Endothelial cell of umbilical vein (primary cell): ENCODE data around the gene HOXB3. TPM values are rescaled to one million over a fixed set of nuclear protein-coding genes. Genes with fewer than 3 reads are reported as not detected.

Source experiments
- BruUV-seq: library from RNA; stranded (reverse); fragments of 400-500 nt; replicated peaks from 2 replicates; lab custom pipeline; 2021; lab: Mats Ljungman, UMichigan
- CTCF ChIA-PET: fragments of 300-600, 350-600 bp; sonication (Branson Sonifier 250); formaldehyde crosslinking; loops from one replicate; lab custom pipeline; 2021; ENCODE audit warnings: antibody characterized with exemption, inconsistent platforms; lab: Charles Lee
- POLR2A ChIA-PET: fragments of 300-600, 350-600 bp; sonication (Branson Sonifier 250); formaldehyde crosslinking; loops from one replicate; lab custom pipeline; 2021; ENCODE audit warnings: antibody characterized with exemption, inconsistent platforms; lab: Charles Lee
- DNase-seq: peaks from one replicate; pipeline ENCODE4 v3.0.0-alpha.2; 2011; ENCODE audit warnings: low read depth, low spot score
- FAIRE-seq: peaks from 2 replicates; lab custom pipeline; 2011; peaks lifted over from hg19 to GRCh38; lab: Jason Lieb, UNC
- H2AFZ ChIP-seq: 2 replicates; pipeline ENCODE4 v1.6.0; 2012; ENCODE audit warnings: low read depth, low read length, control low read depth, inconsistent platforms
- H3K27ac ChIP-seq: 2 replicates; pipeline ENCODE4 v1.5.1; 2011; ENCODE audit warnings: low read depth, mild to moderate bottlenecking, control low read depth, low read length, moderate library complexity; ENCODE audit not compliant: insufficient read depth
- H3K27me3 ChIP-seq, 2 experiments: 2 replicates each; pipeline versions ENCODE4 v1.6.0 to v1.6.1; 2011; ENCODE audit warnings: low read length in 2 of 2, mixed read lengths in 1 of 2; ENCODE audit not compliant: control insufficient read depth in 2 of 2, insufficient read depth in 2 of 2
- H3K36me3 ChIP-seq, 2 experiments: 2 replicates in 1 of 2; 3 replicates in 1 of 2; pipeline ENCODE4 v1.5.1; 2011; ENCODE audit warnings: low read length in 2 of 2, mild to moderate bottlenecking in 1 of 2, moderate library complexity in 1 of 2; ENCODE audit not compliant: control insufficient read depth in 2 of 2, insufficient read depth in 2 of 2; ENCODE audit errors: extremely low read depth in 1 of 2
- H3K4me1 ChIP-seq: 3 replicates; pipeline ENCODE4 v1.5.1; 2011; ENCODE audit warnings: mild to moderate bottlenecking, low read length; ENCODE audit not compliant: control insufficient read depth, insufficient read depth; ENCODE audit errors: extremely low read depth
- H3K4me2 ChIP-seq: 2 replicates; pipeline ENCODE4 v1.6.1; 2011; ENCODE audit warnings: low read length, control low read depth, mixed read lengths; ENCODE audit not compliant: insufficient read depth
- H3K4me3 ChIP-seq, 3 experiments: fragments of 200-600 bp in 1 of 3; sonication (generic), shearing (Covaris generic) in 1 of 3; replicated peaks in 1 of 3; 2 replicates each; pipeline ENCODE4 v1.5.1; 2011 to 2016; ENCODE audit warnings: control low read depth in 3 of 3, low read length in 3 of 3, mild to moderate bottlenecking in 2 of 3, inconsistent platforms in 1 of 3, low read depth in 1 of 3, moderate library complexity in 1 of 3; ENCODE audit not compliant: insufficient read depth in 1 of 3
- H3K79me2 ChIP-seq: 2 replicates; pipeline ENCODE4 v1.6.0; 2012; ENCODE audit warnings: low read length, inconsistent platforms; ENCODE audit not compliant: control insufficient read depth, insufficient read depth
- H3K9ac ChIP-seq: replicated peaks from 2 replicates; pipeline ENCODE3; 2011; ENCODE audit warnings: low read length, control low read depth; ENCODE audit not compliant: insufficient read depth; ENCODE audit errors: extremely low read depth
- H3K9me1 ChIP-seq: replicated peaks from 3 replicates; pipeline ENCODE4 v1.6.0; 2011; ENCODE audit warnings: mild to moderate bottlenecking, low read length; ENCODE audit not compliant: control insufficient read depth, insufficient read depth; ENCODE audit errors: extremely low read depth
- H3K9me3 ChIP-seq: replicated peaks from 2 replicates; pipeline ENCODE4 v1.5.1; 2012; ENCODE audit warnings: low read length, inconsistent platforms; ENCODE audit not compliant: control insufficient read depth, insufficient read depth
- H4K20me1 ChIP-seq: replicated peaks from 2 replicates; pipeline ENCODE3; 2011; ENCODE audit warnings: mild to moderate bottlenecking, low read length; ENCODE audit not compliant: control insufficient read depth, insufficient read depth; ENCODE audit errors: extremely low read depth
- CTCF ChIP-seq, 2 donors: IDR thresholded peaks; 1 replicate in 1 of 2; 2 replicates in 1 of 2; pipeline ENCODE4 v1.5.1; 2011; ENCODE audit warnings: low read length in 2 of 2, mild to moderate bottlenecking in 2 of 2, moderate library complexity in 2 of 2, control low read depth in 1 of 2, inconsistent platforms in 1 of 2, low read depth in 1 of 2; ENCODE audit not compliant: insufficient read depth in 1 of 2; ENCODE audit errors: extremely low read depth in 1 of 2
- EZH2 ChIP-seq: IDR thresholded peaks from 2 replicates; pipeline ENCODE4 v1.6.1; 2012; ENCODE audit warnings: borderline replicate concordance, low read depth, mild to moderate bottlenecking, moderate library complexity, low read length, inconsistent platforms; ENCODE audit not compliant: severe bottlenecking
- GATA2 ChIP-seq: IDR thresholded peaks from 2 replicates; pipeline ENCODE4 v1.7.0; 2011; ENCODE audit warnings: low read depth, mild to moderate bottlenecking, moderate library complexity, mixed read lengths, low read length; ENCODE audit not compliant: insufficient read length, insufficient read depth
- MYC ChIP-seq: IDR thresholded peaks from one replicate; pipeline ENCODE4 v1.6.1; 2011; ENCODE audit warnings: mild to moderate bottlenecking, low read depth, low read length
- POLR2A ChIP-seq: IDR thresholded peaks from 2 replicates; pipeline ENCODE4 v1.6.1; 2012; ENCODE audit warnings: low read depth, mild to moderate bottlenecking, control low read depth, low read length
- dilution Hi-C: fragments of 300-500 bp; cut with MboI; formaldehyde crosslinking; loops from one replicate; pipeline ENCODE4 v1.15.0; 2019; ENCODE audit warnings: low sequenced_read_pairs; ENCODE audit not compliant: extremely low pct_ligation_motif_present
- intact Hi-C: fragments of 100-400 bp; cut with micrococcal nuclease; formaldehyde crosslinking; loops from one replicate; pipeline ENCODE4 v1.10.0; 2022
- polyA plus RNA-seq, 4 experiments: library from polyadenylated mRNA; depleted of rRNA in 3 of 4; stranded (reverse) in 3 of 4; unstranded in 1 of 4; fragments of >200 nt; gene quantifications; 2 replicates each; pipeline versions ENCODE4 v1.2.1 to v1.2.3, GENCODE V29; 2011 to 2012; ENCODE audit warnings: missing spikeins in 1 of 4
- total RNA-seq: library from RNA; stranded (reverse); gene quantifications from 2 replicates; pipeline ENCODE4 v1.2.3, GENCODE V29; 2021

HOXB3 gene
- total and polyA plus RNA-seq, 2 donors (not counting 3 experiments of a cell fraction or from before 2014, with no cell fraction given) = 29.6 to 56.6 TPM

GRCh38 chr17:48639136-48639535 is 49.1 kb upstream of the HOXB3 start:
- no peak for TF ChIP-seq GATA2
- no peak for TF ChIP-seq POLR2A
- TF ChIP-seq EZH2 = no peak
- TF ChIP-seq CTCF (IDR thresholded peaks at IDR 0.05; ENCODE audit: extremely low read depth in 1 of 2, insufficient read depth in 1 of 2, low read depth in 1 of 2, low read length in 2 of 2) = no peak
- TF ChIP-seq MYC = no peak
- Histone ChIP-seq H3K27me3 (peaks cover 75 to 87% of the 10 kb centered on the region in 2 experiments), H3K9me1 (no peaks in the 10 kb centered on the region), H3K9ac (no peak overlapping the region), H4K20me1 (no peaks in the 10 kb centered on the region), H3K36me3 (no peaks in the 10 kb centered on the region), H3K4me2 (no peak overlapping the region), H3K4me3 (no peak overlapping the region), H3K27ac (no peak overlapping the region), H3K9me3 (no peaks in the 10 kb centered on the region), H2AFZ (no peak overlapping the region), H3K79me2 (no peaks in the 10 kb centered on the region), H3K4me1 (no peaks in the 10 kb centered on the region)
- FAIRE-seq (no peak), DNase-seq (no peak)
- intact Hi-C loops = no loop called here
- POLR2A ChIA-PET = no interaction called here
- CTCF ChIA-PET = interaction anchor here (1.9 kb wide), 2 partner anchors 13 to 240 kb away, joined by 4 to 5 read pairs; partner anchors contain the start of gene HOXB9
- no TSS peak for BruUV-seq
- dilution Hi-C loops = no loop called here
